ENCODE results near the gene LEKR1. TPM values are rescaled to one million over a fixed set of nuclear protein-coding genes. Genes with fewer than 3 reads are reported as not detected.

The LEKR1 gene
- total RNA-seq, 1 donor from 2014 or later: 3.4 TPM

DNA sequence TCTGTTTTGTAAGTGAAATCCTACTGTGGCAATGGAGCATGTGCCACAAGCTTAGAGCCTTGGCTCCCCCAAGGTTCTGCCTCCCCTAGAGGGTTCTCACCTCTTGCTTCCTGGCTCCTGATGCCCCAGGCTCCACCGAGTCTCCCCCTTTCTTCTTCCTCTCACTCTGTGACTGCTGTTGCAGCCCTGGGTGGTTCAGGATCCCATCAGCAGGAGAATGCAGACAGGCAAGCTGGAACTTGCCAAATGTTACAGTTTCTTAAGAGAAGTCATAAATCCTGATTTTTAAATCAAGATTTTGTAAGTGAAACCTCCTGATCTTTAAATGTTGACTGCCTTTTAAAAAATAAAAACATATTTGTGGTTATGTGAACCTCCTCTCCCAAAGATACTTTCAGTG lies 199.9 kb downstream of the LEKR1 start:
- peaks cover 7% of the 10 kb centered on the region for H3K4me1 Mint-ChIP-seq
- no peaks in the 10 kb centered on the region for H3K36me3 Mint-ChIP-seq
- no peaks in the 10 kb centered on the region for H3K27me3 Mint-ChIP-seq (ENCODE audit: low read depth)
- no peak overlapping the region for H3K4me3 Mint-ChIP-seq
- H3K27ac Mint-ChIP-seq: peak overlapping the region; percentile 7
- no peak for DNase-seq (ENCODE audit: low spot score in 2 of 2, unreplicated experiment in 2 of 2)
- H3K9me3 Mint-ChIP-seq: no peaks in the 10 kb centered on the region
- TF ChIP-seq, protein P1, sequence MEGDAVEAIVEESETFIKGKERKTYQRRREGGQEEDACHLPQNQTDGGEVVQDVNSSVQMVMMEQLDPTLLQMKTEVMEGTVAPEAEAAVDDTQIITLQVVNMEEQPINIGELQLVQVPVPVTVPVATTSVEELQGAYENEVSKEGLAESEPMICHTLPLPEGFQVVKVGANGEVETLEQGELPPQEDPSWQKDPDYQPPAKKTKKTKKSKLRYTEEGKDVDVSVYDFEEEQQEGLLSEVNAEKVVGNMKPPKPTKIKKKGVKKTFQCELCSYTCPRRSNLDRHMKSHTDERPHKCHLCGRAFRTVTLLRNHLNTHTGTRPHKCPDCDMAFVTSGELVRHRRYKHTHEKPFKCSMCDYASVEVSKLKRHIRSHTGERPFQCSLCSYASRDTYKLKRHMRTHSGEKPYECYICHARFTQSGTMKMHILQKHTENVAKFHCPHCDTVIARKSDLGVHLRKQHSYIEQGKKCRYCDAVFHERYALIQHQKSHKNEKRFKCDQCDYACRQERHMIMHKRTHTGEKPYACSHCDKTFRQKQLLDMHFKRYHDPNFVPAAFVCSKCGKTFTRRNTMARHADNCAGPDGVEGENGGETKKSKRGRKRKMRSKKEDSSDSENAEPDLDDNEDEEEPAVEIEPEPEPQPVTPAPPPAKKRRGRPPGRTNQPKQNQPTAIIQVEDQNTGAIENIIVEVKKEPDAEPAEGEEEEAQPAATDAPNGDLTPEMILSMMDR (IDR thresholded peaks at IDR 0.05; ENCODE audit: unreplicated experiment): no peak

DNA sequence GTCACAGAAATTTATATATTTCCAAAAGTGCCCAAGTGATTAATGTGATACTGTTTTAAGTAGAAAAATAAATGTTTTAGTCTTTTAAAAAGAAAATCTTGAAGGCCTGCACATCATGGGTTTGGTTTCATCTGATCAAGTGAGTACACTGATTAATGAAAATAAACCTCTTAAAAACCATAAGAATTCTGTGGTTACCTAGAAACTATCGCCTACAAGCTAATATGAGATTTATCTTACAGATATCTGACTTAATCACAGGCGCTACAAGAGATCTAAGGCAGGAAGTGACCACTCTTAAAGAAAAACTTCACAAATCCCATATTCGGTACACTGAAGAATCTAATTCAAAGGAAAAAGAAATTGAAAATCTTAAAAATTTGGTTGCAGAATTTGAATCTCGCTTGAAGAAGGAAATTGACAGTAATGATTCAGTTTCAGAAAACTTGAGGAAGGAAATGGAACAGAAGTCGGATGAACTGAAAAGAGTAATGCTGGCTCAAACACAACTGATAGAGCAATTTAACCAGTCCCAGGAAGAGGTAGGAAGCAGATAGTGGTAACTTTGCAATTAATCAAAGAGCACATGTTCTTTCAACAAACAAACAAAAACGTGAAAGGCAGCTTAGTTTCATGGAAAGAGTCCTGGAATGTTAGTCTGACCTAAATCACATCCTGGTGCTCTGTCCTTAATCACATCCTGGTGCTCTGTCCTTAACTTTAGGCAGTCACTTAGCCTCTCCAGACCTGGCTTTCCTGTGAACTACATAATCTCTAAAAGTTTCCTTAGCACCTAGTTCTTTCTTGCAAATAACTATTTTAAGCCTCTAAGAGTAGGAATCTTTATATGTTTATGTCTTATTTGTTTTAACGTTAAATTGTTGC lies 201.9 kb downstream of the LEKR1 start:
- H3K27me3 Mint-ChIP-seq (ENCODE audit: low read depth): peaks cover 2% of the 10 kb centered on the region
- DNase-seq (ENCODE audit: low spot score in 2 of 2, unreplicated experiment in 2 of 2): no peak
- TF ChIP-seq, protein P1 (IDR thresholded peaks at IDR 0.05; ENCODE audit: unreplicated experiment): no peak
- H3K9me3 Mint-ChIP-seq: no peaks in the 10 kb centered on the region
- H3K27ac Mint-ChIP-seq: peak overlapping the region; percentile 26
- no peak overlapping the region for H3K4me3 Mint-ChIP-seq
- H3K4me1 Mint-ChIP-seq: peaks cover 10% of the 10 kb centered on the region
- no peaks in the 10 kb centered on the region for H3K36me3 Mint-ChIP-seq

DNA sequence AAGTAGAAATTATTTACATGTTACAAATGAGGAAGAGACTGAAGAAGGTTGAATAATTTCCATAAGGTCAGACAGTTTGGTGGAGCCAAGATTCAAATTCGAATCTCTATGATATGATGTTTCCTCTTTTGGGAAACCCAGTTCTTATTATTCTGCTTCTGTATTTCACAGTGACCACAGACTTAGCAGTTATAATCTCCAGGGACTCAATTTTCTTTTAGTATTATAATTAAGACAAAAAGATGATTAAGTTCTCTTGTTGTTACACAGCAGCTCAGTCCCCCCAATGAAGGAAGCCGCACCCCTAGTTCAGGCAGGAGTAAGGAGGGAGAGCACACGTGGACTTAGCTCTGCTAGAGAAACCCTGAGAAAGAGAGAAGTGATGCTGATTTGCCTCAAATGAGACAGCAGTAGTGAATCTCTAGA lies 203.2 kb downstream of the LEKR1 start:
- H3K4me1 Mint-ChIP-seq: peaks cover 10% of the 10 kb centered on the region
- TF ChIP-seq, protein P1 (IDR thresholded peaks at IDR 0.05; ENCODE audit: unreplicated experiment): no peak
- H3K27me3 Mint-ChIP-seq (ENCODE audit: low read depth): peaks cover 2% of the 10 kb centered on the region
- no peaks in the 10 kb centered on the region for H3K36me3 Mint-ChIP-seq
- no peak overlapping the region for H3K4me3 Mint-ChIP-seq
- H3K27ac Mint-ChIP-seq: no peak overlapping the region
- DNase-seq (ENCODE audit: low spot score in 2 of 2, unreplicated experiment in 2 of 2): no peak
- H3K9me3 Mint-ChIP-seq: no peaks in the 10 kb centered on the region

DNA sequence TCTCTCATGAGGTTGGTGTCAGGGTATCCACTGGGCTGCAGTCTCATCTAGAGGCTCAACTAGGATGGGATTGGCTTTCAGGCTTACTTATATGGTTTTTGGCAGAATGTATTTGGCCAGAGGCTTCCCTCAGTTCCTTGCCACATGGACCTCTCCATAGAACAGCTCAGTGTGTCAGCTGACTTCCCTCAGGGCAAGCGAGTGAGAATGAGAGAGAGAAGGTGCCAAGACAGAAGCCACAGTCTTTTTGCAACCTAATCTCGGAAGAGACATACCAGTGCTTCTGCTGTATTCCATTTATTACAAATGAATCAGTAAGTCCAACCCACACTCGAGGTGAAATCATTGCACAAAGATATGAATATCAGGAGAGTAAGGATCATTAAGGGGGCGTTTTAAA lies 204.6 kb downstream of the LEKR1 start:
- Mint-ChIP-seq H3K4me3 (no peak overlapping the region), H3K27me3 (ENCODE audit: low read depth) (peaks cover 2% of the 10 kb centered on the region), H3K9me3 (no peaks in the 10 kb centered on the region), H3K4me1 (peaks cover 10% of the 10 kb centered on the region), H3K36me3 (no peaks in the 10 kb centered on the region), H3K27ac (no peak overlapping the region)
- DNase-seq (ENCODE audit: low spot score in 2 of 2, unreplicated experiment in 2 of 2): no peak
- TF ChIP-seq, protein P1 (IDR thresholded peaks at IDR 0.05; ENCODE audit: unreplicated experiment): no peak

DNA sequence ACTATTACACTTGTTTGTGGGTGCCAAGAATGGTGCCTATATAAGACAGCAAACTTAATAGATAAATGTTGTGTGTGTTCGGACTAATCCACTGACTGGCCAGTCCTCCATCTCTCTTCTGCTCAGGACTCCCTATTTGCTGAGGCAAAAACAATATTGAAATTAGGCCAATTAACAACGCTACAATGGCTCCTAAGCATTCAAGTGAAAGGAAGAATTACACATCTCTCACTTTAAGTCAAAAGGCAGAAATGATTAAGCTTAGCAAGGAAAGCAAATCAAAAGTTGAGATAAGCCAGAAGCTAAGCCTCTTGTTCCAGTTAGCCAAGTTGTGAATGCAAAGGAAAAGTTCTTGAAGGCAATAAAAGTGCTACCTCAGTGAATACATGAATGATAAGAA lies 206.8 kb downstream of the LEKR1 start:
- TF ChIP-seq, protein P1 (IDR thresholded peaks at IDR 0.05; ENCODE audit: unreplicated experiment): no peak
- no peak overlapping the region for H3K27ac Mint-ChIP-seq
- no peak overlapping the region for H3K4me3 Mint-ChIP-seq
- H3K4me1 Mint-ChIP-seq: peaks cover 6% of the 10 kb centered on the region
- H3K36me3 Mint-ChIP-seq: no peaks in the 10 kb centered on the region
- H3K27me3 Mint-ChIP-seq (ENCODE audit: low read depth): peaks cover 16% of the 10 kb centered on the region
- no peak for DNase-seq (ENCODE audit: low spot score in 2 of 2, unreplicated experiment in 2 of 2)
- H3K9me3 Mint-ChIP-seq: no peaks in the 10 kb centered on the region
